HEK293 (cell line): ENCODE data around the gene MYRIP.

ENCODE experiments used
- CTCF ChIA-PET: fragments of 350-600 bp; formaldehyde crosslinking; extraction: SDS; loops from one replicate; lab custom pipeline; 2021; ENCODE audit warnings: antibody characterized with exemption; lab: Yijun Ruan, JAX
- POLR2A ChIA-PET: fragments of 300-600 bp; formaldehyde crosslinking; extraction: SDS; loops from one replicate; lab custom pipeline; 2020; ENCODE audit warnings: antibody characterized with exemption, inconsistent platforms; lab: Yijun Ruan, JAX
- H3K27ac ChIP-seq: fragments of 200-500 bp; sonication (Bioruptor generic); 2 replicates; pipeline ENCODE4 v1.5.1; 2014; ENCODE audit warnings: low read depth, low read length, control low read depth, inconsistent platforms; ENCODE audit errors: extremely low read depth
- H3K36me3 ChIP-seq, 2 experiments: fragments of 200-500 bp in 1 of 2; sonication (Bioruptor generic) in 1 of 2; 1 replicate in 1 of 2; 2 replicates in 1 of 2; pipeline ENCODE4 v1.5.1; 2014 to 2017; ENCODE audit warnings: inconsistent platforms in 2 of 2, low read length in 2 of 2; ENCODE audit not compliant: control insufficient read depth in 2 of 2, insufficient read depth in 1 of 2
- H3K4me1 ChIP-seq: fragments of 200-500 bp; sonication (Bioruptor generic); 2 replicates; pipeline ENCODE4 v1.5.1; 2014; ENCODE audit warnings: mild to moderate bottlenecking, low read length, inconsistent platforms; ENCODE audit not compliant: control insufficient read depth, insufficient read depth
- H3K4me3 ChIP-seq: 2 replicates; pipeline ENCODE4 v1.5.1; 2011; ENCODE audit warnings: low read depth, mild to moderate bottlenecking, control low read depth, low read length, moderate library complexity
- H3K9me3 ChIP-seq: fragments of 200-500 bp; sonication (Bioruptor generic); 2 replicates; pipeline ENCODE4 v1.5.1; 2014; ENCODE audit warnings: low read depth, low read length, inconsistent platforms; ENCODE audit not compliant: control insufficient read depth, insufficient read depth
- GLIS2 ChIP-seq: fragments of 450-650 bp; formaldehyde crosslinking; IDR thresholded peaks from 2 replicates; pipeline ENCODE4 v1.5.1; 2016; ENCODE audit warnings: missing biosample characterization, missing genetic modification characterization
- HOXC10 ChIP-seq: sonication (generic); formaldehyde crosslinking; IDR thresholded peaks from 2 replicates; pipeline ENCODE4 v1.8.1; 2023; ENCODE audit warnings: mild to moderate bottlenecking, missing genetic modification reagents
- KLF7 ChIP-seq: fragments of 450-650 bp; formaldehyde crosslinking; IDR thresholded peaks from 2 replicates; pipeline ENCODE4 v1.5.1; 2016; ENCODE audit warnings: missing biosample characterization, missing genetic modification characterization, borderline replicate concordance
- KLF9 ChIP-seq: fragments of 450-650 bp; formaldehyde crosslinking; IDR thresholded peaks from 2 replicates; pipeline ENCODE4 v1.5.1; 2016; ENCODE audit warnings: missing biosample characterization, missing genetic modification characterization, low read depth
- PBX3 ChIP-seq: sonication (generic); formaldehyde crosslinking; IDR thresholded peaks from 2 replicates; pipeline ENCODE4 v1.8.1; 2022; ENCODE audit warnings: mild to moderate bottlenecking, moderate library complexity, missing genetic modification reagents
- SALL2 ChIP-seq: fragments of 450-650 bp; formaldehyde crosslinking; IDR thresholded peaks from 2 replicates; pipeline ENCODE4 v1.5.0; 2017; ENCODE audit warnings: missing biosample characterization, mild to moderate bottlenecking, missing genetic modification characterization, borderline replicate concordance
- SCRT1 ChIP-seq: fragments of 450-650 bp; formaldehyde crosslinking; IDR thresholded peaks from 2 replicates; pipeline ENCODE4 v1.5.1; 2016; ENCODE audit warnings: missing biosample characterization, missing genetic modification characterization, borderline replicate concordance
- SETDB1 ChIP-seq: IDR thresholded peaks from one replicate; pipeline ENCODE4 v1.6.1; 2017; ENCODE audit warnings: mild to moderate bottlenecking, low read length, moderate library complexity, mixed read lengths; ENCODE audit not compliant: insufficient read length
- SP7 ChIP-seq: fragments of 450-650 bp; formaldehyde crosslinking; IDR thresholded peaks from 2 replicates; pipeline ENCODE4 v1.5.1; 2016; ENCODE audit warnings: missing biosample characterization, missing genetic modification characterization
- WT1 ChIP-seq: fragments of 450-650 bp; formaldehyde crosslinking; IDR thresholded peaks from 2 replicates; pipeline ENCODE4 v1.5.1; 2016; ENCODE audit warnings: missing biosample characterization, missing genetic modification characterization
- ZIC2 ChIP-seq: fragments of 450-650 bp; formaldehyde crosslinking; IDR thresholded peaks from 2 replicates; pipeline ENCODE4 v1.5.1; 2016; ENCODE audit warnings: missing biosample characterization, missing genetic modification characterization
- ZNF112 ChIP-seq: fragments of 450-650 bp; formaldehyde crosslinking; IDR thresholded peaks from 2 replicates; pipeline ENCODE4 v1.5.0; 2017; ENCODE audit warnings: missing biosample characterization, missing genetic modification characterization
- ZNF138 ChIP-seq: fragments of 450-650 bp; formaldehyde crosslinking; IDR thresholded peaks from 2 replicates; pipeline ENCODE4 v1.5.1; 2016; ENCODE audit warnings: missing biosample characterization, missing genetic modification characterization, borderline replicate concordance
- ZNF16 ChIP-seq: fragments of 450-650 bp; formaldehyde crosslinking; IDR thresholded peaks from 2 replicates; pipeline ENCODE4 v1.5.1; 2016; ENCODE audit warnings: low read depth, missing biosample characterization, missing genetic modification characterization
- ZNF174 ChIP-seq: fragments of 450-650 bp; formaldehyde crosslinking; IDR thresholded peaks from 2 replicates; pipeline ENCODE4 v1.5.0; 2017; ENCODE audit warnings: missing biosample characterization, mild to moderate bottlenecking, missing genetic modification characterization
- ZNF23 ChIP-seq: fragments of 450-650 bp; formaldehyde crosslinking; IDR thresholded peaks from 2 replicates; pipeline ENCODE4 v1.5.1; 2016; ENCODE audit warnings: missing biosample characterization, missing genetic modification characterization, borderline replicate concordance
- ZNF280C ChIP-seq: fragments of 450-650 bp; formaldehyde crosslinking; IDR thresholded peaks from 2 replicates; pipeline ENCODE4 v1.5.1; 2016; ENCODE audit warnings: missing biosample characterization, missing genetic modification characterization
- ZNF362 ChIP-seq: fragments of 450-650 bp; formaldehyde crosslinking; IDR thresholded peaks from 2 replicates; pipeline ENCODE4 v1.5.1; 2016; ENCODE audit warnings: missing biosample characterization, missing genetic modification characterization
- ZNF404 ChIP-seq: fragments of 450-650 bp; formaldehyde crosslinking; IDR thresholded peaks from 2 replicates; pipeline ENCODE4 v1.5.1; 2017; ENCODE audit warnings: missing biosample characterization, missing genetic modification characterization
- TF ChIP-seq, protein P1 (sequence below): fragments of 450-650 bp; formaldehyde crosslinking; IDR thresholded peaks from 2 replicates; pipeline ENCODE4 v1.5.0; 2017; ENCODE audit warnings: missing biosample characterization, missing genetic modification characterization, borderline replicate concordance
- TF ChIP-seq, protein P2 (sequence below): fragments of 450-650 bp; formaldehyde crosslinking; IDR thresholded peaks from 2 replicates; pipeline ENCODE4 v1.5.1; 2016; ENCODE audit warnings: missing biosample characterization, missing genetic modification characterization, borderline replicate concordance

Gene MYRIP

GRCh38 chr3:39933986-39934693 is 124.7 kb downstream of the MYRIP start:
- H3K27ac ChIP-seq = no peak overlapping the region
- no peaks in the 10 kb centered on the region for H3K36me3 ChIP-seq
- H3K9me3 ChIP-seq = no peaks in the 10 kb centered on the region
- H3K4me3 ChIP-seq = no peak overlapping the region
- CTCF ChIA-PET = interaction anchor here (0.6 kb wide), 1 partner anchor 516 kb away, joined by 3 read pairs; no protein-coding TSS in a partner anchor
- H3K4me1 ChIP-seq = no peaks in the 10 kb centered on the region
- POLR2A ChIA-PET = no interaction called here
- TF ChIP-seq SETDB1 (no peak), ZNF23 (tag by site-specific recombination) (no peak), ZNF16 (tag by site-specific recombination) (no peak), ZNF138 (no peak), ZNF112 (tag by site-specific recombination) (no peak), SP7 (tag by site-specific recombination) (no peak), KLF7 (tag by site-specific recombination) (no peak), ZIC2 (tag by site-specific recombination) (no peak)
- TF ChIP-seq, protein P1, sequence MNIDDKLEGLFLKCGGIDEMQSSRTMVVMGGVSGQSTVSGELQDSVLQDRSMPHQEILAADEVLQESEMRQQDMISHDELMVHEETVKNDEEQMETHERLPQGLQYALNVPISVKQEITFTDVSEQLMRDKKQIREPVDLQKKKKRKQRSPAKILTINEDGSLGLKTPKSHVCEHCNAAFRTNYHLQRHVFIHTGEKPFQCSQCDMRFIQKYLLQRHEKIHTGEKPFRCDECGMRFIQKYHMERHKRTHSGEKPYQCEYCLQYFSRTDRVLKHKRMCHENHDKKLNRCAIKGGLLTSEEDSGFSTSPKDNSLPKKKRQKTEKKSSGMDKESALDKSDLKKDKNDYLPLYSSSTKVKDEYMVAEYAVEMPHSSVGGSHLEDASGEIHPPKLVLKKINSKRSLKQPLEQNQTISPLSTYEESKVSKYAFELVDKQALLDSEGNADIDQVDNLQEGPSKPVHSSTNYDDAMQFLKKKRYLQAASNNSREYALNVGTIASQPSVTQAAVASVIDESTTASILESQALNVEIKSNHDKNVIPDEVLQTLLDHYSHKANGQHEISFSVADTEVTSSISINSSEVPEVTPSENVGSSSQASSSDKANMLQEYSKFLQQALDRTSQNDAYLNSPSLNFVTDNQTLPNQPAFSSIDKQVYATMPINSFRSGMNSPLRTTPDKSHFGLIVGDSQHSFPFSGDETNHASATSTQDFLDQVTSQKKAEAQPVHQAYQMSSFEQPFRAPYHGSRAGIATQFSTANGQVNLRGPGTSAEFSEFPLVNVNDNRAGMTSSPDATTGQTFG (tag by site-specific recombination) = no peak

GRCh38 chr3:39934696-39935095 is 125.3 kb downstream of the MYRIP start:
- ChIA-PET POLR2A (no interaction called here), CTCF (no interaction called here)
- TF ChIP-seq KLF9 (tag by site-specific recombination) (no peak), GLIS2 (tag by site-specific recombination) (no peak), ZNF174 (tag by site-specific recombination) (no peak), WT1 (no peak), SCRT1 (tag by site-specific recombination) (no peak), ZNF362 (tag by site-specific recombination) (no peak), ZNF404 (tag by site-specific recombination) (no peak), HOXC10 (CRISPR knock-in tag) (no peak), SALL2 (tag by site-specific recombination) (no peak), ZNF280C (tag by site-specific recombination) (no peak), PBX3 (CRISPR knock-in tag) (no peak)
- TF ChIP-seq, protein P2, sequence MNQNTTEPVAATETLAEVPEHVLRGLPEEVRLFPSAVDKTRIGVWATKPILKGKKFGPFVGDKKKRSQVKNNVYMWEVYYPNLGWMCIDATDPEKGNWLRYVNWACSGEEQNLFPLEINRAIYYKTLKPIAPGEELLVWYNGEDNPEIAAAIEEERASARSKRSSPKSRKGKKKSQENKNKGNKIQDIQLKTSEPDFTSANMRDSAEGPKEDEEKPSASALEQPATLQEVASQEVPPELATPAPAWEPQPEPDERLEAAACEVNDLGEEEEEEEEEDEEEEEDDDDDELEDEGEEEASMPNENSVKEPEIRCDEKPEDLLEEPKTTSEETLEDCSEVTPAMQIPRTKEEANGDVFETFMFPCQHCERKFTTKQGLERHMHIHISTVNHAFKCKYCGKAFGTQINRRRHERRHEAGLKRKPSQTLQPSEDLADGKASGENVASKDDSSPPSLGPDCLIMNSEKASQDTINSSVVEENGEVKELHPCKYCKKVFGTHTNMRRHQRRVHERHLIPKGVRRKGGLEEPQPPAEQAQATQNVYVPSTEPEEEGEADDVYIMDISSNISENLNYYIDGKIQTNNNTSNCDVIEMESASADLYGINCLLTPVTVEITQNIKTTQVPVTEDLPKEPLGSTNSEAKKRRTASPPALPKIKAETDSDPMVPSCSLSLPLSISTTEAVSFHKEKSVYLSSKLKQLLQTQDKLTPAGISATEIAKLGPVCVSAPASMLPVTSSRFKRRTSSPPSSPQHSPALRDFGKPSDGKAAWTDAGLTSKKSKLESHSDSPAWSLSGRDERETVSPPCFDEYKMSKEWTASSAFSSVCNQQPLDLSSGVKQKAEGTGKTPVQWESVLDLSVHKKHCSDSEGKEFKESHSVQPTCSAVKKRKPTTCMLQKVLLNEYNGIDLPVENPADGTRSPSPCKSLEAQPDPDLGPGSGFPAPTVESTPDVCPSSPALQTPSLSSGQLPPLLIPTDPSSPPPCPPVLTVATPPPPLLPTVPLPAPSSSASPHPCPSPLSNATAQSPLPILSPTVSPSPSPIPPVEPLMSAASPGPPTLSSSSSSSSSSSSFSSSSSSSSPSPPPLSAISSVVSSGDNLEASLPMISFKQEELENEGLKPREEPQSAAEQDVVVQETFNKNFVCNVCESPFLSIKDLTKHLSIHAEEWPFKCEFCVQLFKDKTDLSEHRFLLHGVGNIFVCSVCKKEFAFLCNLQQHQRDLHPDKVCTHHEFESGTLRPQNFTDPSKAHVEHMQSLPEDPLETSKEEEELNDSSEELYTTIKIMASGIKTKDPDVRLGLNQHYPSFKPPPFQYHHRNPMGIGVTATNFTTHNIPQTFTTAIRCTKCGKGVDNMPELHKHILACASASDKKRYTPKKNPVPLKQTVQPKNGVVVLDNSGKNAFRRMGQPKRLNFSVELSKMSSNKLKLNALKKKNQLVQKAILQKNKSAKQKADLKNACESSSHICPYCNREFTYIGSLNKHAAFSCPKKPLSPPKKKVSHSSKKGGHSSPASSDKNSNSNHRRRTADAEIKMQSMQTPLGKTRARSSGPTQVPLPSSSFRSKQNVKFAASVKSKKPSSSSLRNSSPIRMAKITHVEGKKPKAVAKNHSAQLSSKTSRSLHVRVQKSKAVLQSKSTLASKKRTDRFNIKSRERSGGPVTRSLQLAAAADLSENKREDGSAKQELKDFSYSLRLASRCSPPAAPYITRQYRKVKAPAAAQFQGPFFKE (tag by site-specific recombination) = no peak

More at GRCh38 chr3:39934696-39935095, 125.3 kb downstream of the MYRIP start:
- Histone ChIP-seq H3K27ac (no peak overlapping the region), H3K4me3 (no peak overlapping the region), H3K4me1 (no peaks in the 10 kb centered on the region), H3K9me3 (no peaks in the 10 kb centered on the region), H3K36me3 (no peaks in the 10 kb centered on the region)
